ENCODE measurements around the gene HEPHL1. TPM values are rescaled to one million over a fixed set of nuclear protein-coding genes. Genes with fewer than 3 reads are reported as not detected.

The HEPHL1 gene
- total and polyA plus RNA-seq, 2 experiments from 2014 or later: 0.07 to 0.21 TPM

DNA sequence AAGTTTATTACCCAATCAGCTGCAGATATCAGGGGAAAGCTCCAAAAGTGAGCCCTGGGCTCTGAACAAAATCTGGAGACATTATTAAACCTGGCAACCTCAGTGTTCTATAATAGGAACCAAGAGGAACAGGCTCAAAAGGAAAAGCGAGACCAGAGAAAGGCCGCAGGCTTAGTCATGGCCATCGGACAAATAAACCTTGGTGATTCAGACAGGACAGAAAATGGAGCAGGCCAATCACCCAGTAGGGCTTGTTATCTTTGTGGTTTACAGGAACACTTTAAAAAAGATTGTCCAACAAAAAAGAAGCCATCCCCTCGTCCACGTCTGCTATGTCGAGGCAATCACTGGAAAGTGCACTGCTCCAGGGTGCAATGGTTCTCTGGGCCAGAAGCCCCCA lies 99.8 kb downstream of the HEPHL1 start:
- Mint-ChIP-seq H3K4me1 (peaks cover 28% of the 10 kb centered on the region), H3K9me3 (peaks cover 30% of the 10 kb centered on the region), H3K36me3 (ENCODE audit: low read depth) (peaks cover 49% of the 10 kb centered on the region), H3K27me3 (ENCODE audit: insufficient read depth, low read depth, poor library complexity) (peaks cover 6% of the 10 kb centered on the region), H3K27ac (no peak overlapping the region), H3K4me3 (no peak overlapping the region; the same call in 2 of the 3 replicates)
- Histone ChIP-seq H3K4me1 (ENCODE audit: insufficient read depth) (peaks cover 22% of the 10 kb centered on the region), H4K20me1 (replicated peaks; ENCODE audit: insufficient read depth) (no peaks in the 10 kb centered on the region), H3K27ac (ENCODE audit: low read depth) (peak overlapping the region; percentile 86; the same call in 1 of the 2 replicates), H3K9me2 (ENCODE audit: insufficient read depth) (peaks cover 14% of the 10 kb centered on the region), H2AFZ (no peak overlapping the region), H3F3A (replicated peaks; ENCODE audit: low read depth) (peaks cover 12% of the 10 kb centered on the region; the same call in 1 of the 2 replicates), H3K4me2 (peak overlapping the region; percentile 54), H3K36me3 (ENCODE audit: insufficient read depth) (no peaks in the 10 kb centered on the region), H3K27me3 (ENCODE audit: insufficient read depth) (peaks cover 2% of the 10 kb centered on the region; the same call in 1 of the 2 replicates), H3K4me3 (no peak overlapping the region), H3K79me2 (replicated peaks; ENCODE audit: insufficient read depth) (0 out of 2 replicates have a peak, but pooled peaks cover 2% of the 10 kb centered on the region)
- no peak for DNase-seq (ENCODE audit: low spot score)
- no peak for TF ChIP-seq ZNF114 (CRISPR knock-in tag; IDR thresholded peaks at IDR 0.05)
- TF ChIP-seq NANOG (IDR thresholded peaks at IDR 0.05; ENCODE audit: borderline replicate concordance): no peak
- no peak for TF ChIP-seq ETS1 (IDR thresholded peaks at IDR 0.05)
- no peak for TF ChIP-seq JUNB (IDR thresholded peaks at IDR 0.05; ENCODE audit: unreplicated experiment)
- no peak for TF ChIP-seq STAT1 (IDR thresholded peaks at IDR 0.05; ENCODE audit: unreplicated experiment)
- no peak for ATAC-seq

- ATAC-seq (no peak), DNase-seq (ENCODE audit: low spot score) (no peak)
- Mint-ChIP-seq H3K9me3 (peaks cover 17% of the 10 kb centered on the region; the same call in 2 of the 3 replicates), H3K4me1 (peaks cover 28% of the 10 kb centered on the region), H3K27me3 (ENCODE audit: insufficient read depth, low read depth, poor library complexity) (peaks cover 11% of the 10 kb centered on the region), H3K36me3 (ENCODE audit: low read depth) (peaks cover 37% of the 10 kb centered on the region), H3K27ac (no peak overlapping the region), H3K4me3 (no peak overlapping the region)
- Histone ChIP-seq H3K36me3 (ENCODE audit: insufficient read depth) (no peaks in the 10 kb centered on the region), H3K9me2 (ENCODE audit: insufficient read depth) (peaks cover 16% of the 10 kb centered on the region; the same call in 1 of the 2 replicates), H3F3A (replicated peaks; ENCODE audit: low read depth) (peaks cover 9% of the 10 kb centered on the region; the same call in 1 of the 2 replicates), H3K4me3 (no peak overlapping the region), H3K4me2 (no peak overlapping the region), H3K27me3 (ENCODE audit: insufficient read depth) (no peaks in the 10 kb centered on the region), H2AFZ (no peak overlapping the region), H3K27ac (ENCODE audit: low read depth) (no peak overlapping the region), H3K79me2 (replicated peaks; ENCODE audit: insufficient read depth) (peaks cover 39% of the 10 kb centered on the region), H4K20me1 (replicated peaks; ENCODE audit: insufficient read depth) (peaks cover 12% of the 10 kb centered on the region; the same call in 1 of the 2 replicates), H3K4me1 (ENCODE audit: insufficient read depth) (peaks cover 26% of the 10 kb centered on the region)
- TF ChIP-seq EZH2 (IDR thresholded peaks at IDR 0.05; ENCODE audit: low read depth, unreplicated experiment) (no peak), EZH2phosphoT487 (IDR thresholded peaks at IDR 0.05; ENCODE audit: unreplicated experiment) (no peak), NANOG (IDR thresholded peaks at IDR 0.05; ENCODE audit: borderline replicate concordance) (no peak), ZNF331 (CRISPR knock-in tag; IDR thresholded peaks at IDR 0.05; ENCODE audit: low read depth) (no peak), REST (IDR thresholded peaks at IDR 0.05; ENCODE audit: unreplicated experiment) (no peak), POLR2AphosphoS5 (IDR thresholded peaks at IDR 0.05; ENCODE audit: low read depth) (no peak), ZNF114 (CRISPR knock-in tag; IDR thresholded peaks at IDR 0.05) (no peak), CREB1 (CRISPR knock-in tag; IDR thresholded peaks at IDR 0.05; ENCODE audit: low read depth) (no peak), JUNB (IDR thresholded peaks at IDR 0.05; ENCODE audit: unreplicated experiment) (no peak), STAT1 (IDR thresholded peaks at IDR 0.05; ENCODE audit: unreplicated experiment) (no peak), ETS1 (IDR thresholded peaks at IDR 0.05) (no peak)
- TF ChIP-seq, protein P1, sequence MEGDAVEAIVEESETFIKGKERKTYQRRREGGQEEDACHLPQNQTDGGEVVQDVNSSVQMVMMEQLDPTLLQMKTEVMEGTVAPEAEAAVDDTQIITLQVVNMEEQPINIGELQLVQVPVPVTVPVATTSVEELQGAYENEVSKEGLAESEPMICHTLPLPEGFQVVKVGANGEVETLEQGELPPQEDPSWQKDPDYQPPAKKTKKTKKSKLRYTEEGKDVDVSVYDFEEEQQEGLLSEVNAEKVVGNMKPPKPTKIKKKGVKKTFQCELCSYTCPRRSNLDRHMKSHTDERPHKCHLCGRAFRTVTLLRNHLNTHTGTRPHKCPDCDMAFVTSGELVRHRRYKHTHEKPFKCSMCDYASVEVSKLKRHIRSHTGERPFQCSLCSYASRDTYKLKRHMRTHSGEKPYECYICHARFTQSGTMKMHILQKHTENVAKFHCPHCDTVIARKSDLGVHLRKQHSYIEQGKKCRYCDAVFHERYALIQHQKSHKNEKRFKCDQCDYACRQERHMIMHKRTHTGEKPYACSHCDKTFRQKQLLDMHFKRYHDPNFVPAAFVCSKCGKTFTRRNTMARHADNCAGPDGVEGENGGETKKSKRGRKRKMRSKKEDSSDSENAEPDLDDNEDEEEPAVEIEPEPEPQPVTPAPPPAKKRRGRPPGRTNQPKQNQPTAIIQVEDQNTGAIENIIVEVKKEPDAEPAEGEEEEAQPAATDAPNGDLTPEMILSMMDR (conservative IDR thresholded peaks at IDR 0.05; ENCODE audit: low read depth in 2 of 2): no peak
Observed at GRCh38 chr11:94125407-94126115, 104.4 kb downstream of the HEPHL1 start.
